Activated CD8-positive, alpha-beta memory T cell treated with anti-CD3 and anti-CD28 coated beads for 36 hours (primary cell): ENCODE data around the gene RPS10. TPM values are rescaled to one million over a fixed set of nuclear protein-coding genes. Genes with fewer than 3 reads are reported as not detected.
"Not testable (repeated sequence)": the region's sequence is repeated elsewhere in the genome, so short reads cannot be mapped to it uniquely, and the experiment has no call there.

ENCODE experiments used
- CTCF ChIA-PET: fragments of 350-600 bp; sonication (Branson Sonifier 250); formaldehyde crosslinking; loops from one replicate; lab custom pipeline; 2021; ENCODE audit warnings: antibody characterized with exemption; lab: Charles Lee
- POLR2A ChIA-PET: fragments of 350-600 bp; sonication (Branson Sonifier 250); formaldehyde crosslinking; loops from one replicate; lab custom pipeline; 2021; ENCODE audit warnings: antibody characterized with exemption; lab: Charles Lee
- total RNA-seq, 2 experiments: library from RNA; stranded (reverse); gene quantifications; one replicate each; pipeline ENCODE4 v1.2.3, GENCODE V29; 2021

The RPS10 gene
- total RNA-seq, 2 experiments from 2014 or later = 2,077 to 2,110 TPM

DNA sequence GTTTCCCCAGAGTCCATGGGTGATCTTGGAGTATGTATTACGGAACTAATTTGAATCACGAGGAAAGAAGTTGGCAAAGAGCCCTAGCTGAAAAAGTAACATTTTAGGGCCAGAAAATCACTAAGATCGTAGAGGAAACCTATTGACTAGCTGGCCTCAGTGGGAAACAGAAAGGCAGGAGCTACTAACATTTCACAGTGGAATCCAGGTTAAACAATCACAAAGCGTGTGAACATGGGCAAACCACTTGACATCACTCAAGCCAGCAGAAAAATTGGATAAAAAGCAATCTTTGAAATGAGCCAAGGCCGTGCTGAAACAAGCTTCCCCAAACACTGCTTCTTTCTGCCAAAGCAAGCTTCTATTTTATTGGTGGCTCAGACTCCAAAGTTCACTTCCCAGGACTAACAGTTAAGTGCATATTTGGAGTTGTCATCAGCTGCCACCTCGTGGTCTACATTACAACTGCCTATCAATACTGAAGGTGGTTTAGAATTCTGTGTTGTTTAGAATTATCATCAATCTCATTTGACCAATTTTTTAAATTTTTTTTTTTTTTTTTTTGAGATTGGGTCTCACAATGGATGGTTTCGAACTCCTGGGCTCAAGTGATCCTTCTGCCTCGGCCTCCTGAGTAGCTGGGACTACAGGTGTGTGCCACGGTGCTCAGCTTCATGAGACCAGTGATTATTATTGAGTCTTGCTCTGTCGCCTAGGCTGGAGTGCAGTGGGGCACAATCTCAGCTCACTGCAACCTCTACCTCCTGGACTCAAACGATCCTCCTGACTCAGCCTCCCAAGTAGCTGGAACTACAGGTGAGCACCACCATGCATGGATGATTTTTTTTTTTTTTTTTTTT is 10.6 kb downstream of the RPS10 start:
- ChIA-PET CTCF (interaction anchor here (0.7 to 4.9 kb wide), 7 partner anchors 10 to 251 kb away, joined by 3 to 32 read pairs (median 6); partner anchors contain the start of genes RPS10 and SMIM29), POLR2A (interaction anchor here (0.5 to 1.6 kb wide), 7 partner anchors 12 to 1057 kb away, joined by 3 to 6 read pairs (median 4); partner anchors contain the start of gene SMIM29)

GRCh38 chr6:34412643-34413214 is 13.1 kb downstream of the RPS10 start:
- ChIA-PET POLR2A (no interaction called here), CTCF (no interaction called here)

GRCh38 chr6:34412016-34412415 is 13.9 kb downstream of the RPS10 start:
- CTCF ChIA-PET = no interaction called here
- POLR2A ChIA-PET = no interaction called here

GRCh38 chr6:34407915-34408314 is 18.0 kb downstream of the RPS10 start:
- POLR2A ChIA-PET = not testable (repeated sequence)
- CTCF ChIA-PET = interaction anchor here (0.8 kb wide), 1 partner anchor 12 kb away, joined by 3 read pairs; no protein-coding TSS in a partner anchor

GRCh38 chr6:34396518-34396917 is 29.4 kb downstream of the RPS10 start:
- CTCF ChIA-PET = no interaction called here
- POLR2A ChIA-PET = no interaction called here

DNA sequence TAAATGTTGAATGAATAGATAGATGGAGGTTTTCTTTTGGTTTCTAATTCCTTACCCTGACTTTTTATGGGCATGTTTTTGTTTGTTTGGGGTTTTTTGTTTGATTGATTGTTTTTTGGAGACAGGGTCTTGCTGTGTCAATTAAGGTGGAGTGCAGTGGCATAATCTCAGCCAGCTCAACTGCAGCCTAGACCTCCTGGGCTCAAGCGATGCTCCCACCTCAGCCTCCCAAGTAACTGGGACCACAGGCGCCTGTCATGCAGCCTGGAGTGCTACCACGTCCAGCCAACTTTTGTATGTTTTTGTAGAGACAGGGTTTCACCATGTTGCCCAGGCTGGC is 31.9 kb downstream of the RPS10 start:
- CTCF ChIA-PET = interaction anchor here (1.7 kb wide), 1 partner anchor 150 kb away, joined by 3 read pairs; no protein-coding TSS in a partner anchor
- POLR2A ChIA-PET = no interaction called here

DNA sequence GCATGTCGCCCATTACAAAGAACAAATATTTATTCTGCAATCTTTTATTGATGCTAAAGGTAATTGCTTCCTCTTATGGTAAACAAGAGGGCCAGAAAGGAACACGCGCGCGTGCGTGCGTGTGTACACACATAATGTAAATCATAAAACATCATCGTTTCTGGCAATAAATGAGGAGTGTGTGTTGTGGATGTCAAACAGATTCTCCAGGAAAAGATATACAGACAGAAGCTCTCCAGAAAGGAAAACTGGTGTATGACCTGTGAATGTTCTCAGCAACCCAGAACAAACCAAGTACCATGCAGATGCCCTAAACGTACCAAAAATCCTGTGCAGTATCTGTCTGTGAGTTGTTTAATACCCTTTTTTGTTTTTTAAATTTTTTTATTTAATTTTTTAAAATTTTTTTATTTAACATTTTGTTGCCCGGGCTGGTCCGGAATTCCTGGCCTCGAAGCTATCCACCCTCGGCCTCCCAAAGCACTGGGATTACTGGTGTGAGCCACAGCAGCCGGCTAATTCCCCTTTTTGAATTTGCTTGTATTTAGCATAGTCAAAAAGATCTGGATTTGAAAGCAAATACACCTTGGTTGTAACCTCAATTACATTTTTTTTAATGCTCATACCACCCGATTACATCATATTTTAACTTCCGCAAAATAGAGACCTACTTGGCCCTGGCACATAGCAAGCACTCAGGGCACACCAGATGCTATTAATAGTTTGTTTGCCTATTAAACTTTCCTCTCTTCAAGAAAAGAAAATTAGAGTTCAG is 32.5 kb downstream of the RPS10 start:
- POLR2A ChIA-PET = interaction anchor here (0.6 to 1.0 kb wide), 4 partner anchors 28 to 157 kb away, joined by 3 to 4 read pairs (median 3); partner anchors contain the start of gene HMGA1
- CTCF ChIA-PET = interaction anchor here (0.6 to 1.7 kb wide), 3 partner anchors 8 to 150 kb away, joined by 3 to 6 read pairs (median 3); partner anchors contain the start of gene SMIM29

GRCh38 chr6:34392497-34393190 is 33.2 kb downstream of the RPS10 start, which contains the start of gene NUDT3:
TSS of gene NUDT3 (minus strand) at chr6:34392669. CDS start at chr6:34392362, 307 bp downstream.
- ChIA-PET CTCF (interaction anchor here (1.1 to 1.7 kb wide), 3 partner anchors 30 to 149 kb away, joined by 3 to 6 read pairs (median 4); partner anchors contain the start of gene SMIM29), POLR2A (interaction anchor here (0.6 to 1.0 kb wide), 6 partner anchors 29 to 197 kb away, joined by 3 to 4 read pairs (median 3); partner anchors contain the start of gene HMGA1)

DNA sequence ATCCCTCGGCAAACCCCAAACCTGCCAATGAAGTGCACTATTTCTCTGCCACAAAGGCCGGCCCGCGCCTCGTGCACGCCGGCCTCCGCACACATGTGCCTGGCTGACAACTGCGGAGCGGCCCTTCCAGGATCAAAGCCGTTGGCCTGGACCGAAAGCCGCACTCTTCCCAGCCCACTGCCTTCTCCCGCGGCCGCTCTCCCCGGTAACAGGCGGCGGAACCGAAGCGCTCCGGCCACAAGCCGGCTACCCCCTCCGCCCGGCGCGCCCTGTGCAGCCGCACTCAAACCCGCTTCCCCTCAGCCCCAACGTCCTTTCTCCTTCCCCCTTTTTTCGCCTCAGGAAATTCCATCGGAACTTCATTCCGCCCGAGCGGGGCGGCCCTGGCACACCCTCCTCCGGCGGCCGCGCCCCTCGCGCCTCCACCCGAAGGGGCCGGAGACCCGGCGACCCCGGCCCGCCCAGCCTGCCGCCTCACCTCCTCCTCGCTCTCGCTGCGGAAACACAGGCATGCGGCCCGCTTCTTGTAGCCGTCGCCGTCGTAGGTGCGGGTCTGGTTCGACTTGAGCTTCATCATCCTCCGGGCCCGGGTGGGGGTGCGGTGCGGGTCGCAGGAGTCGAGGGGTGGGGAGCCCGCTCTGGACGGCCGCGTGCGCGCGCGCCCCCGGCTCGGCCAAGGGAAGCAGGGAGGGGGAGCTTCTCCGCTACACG is 33.9 kb downstream of the RPS10 start:
- CTCF ChIA-PET = interaction anchor here (1.1 to 1.7 kb wide), 2 partner anchors 31 to 142 kb away, joined by 4 to 6 read pairs; partner anchors contain the start of gene SMIM29
- POLR2A ChIA-PET = interaction anchor here (1.0 to 1.2 kb wide), 3 partner anchors 122 to 196 kb away, joined by 3 to 6 read pairs (median 3); partner anchors contain the start of gene HMGA1

- POLR2A ChIA-PET = interaction anchor here (0.6 to 1.2 kb wide), 2 partner anchors 155 to 680 kb away, joined by 3 to 6 read pairs; partner anchors contain the start of genes HMGA1 and UQCC2
These were observed 34.4 kb downstream of the RPS10 start for GRCh38 chr6:34391473-34391785.

GRCh38 chr6:34390531-34391472 is 35.1 kb downstream of the RPS10 start:
- ChIA-PET POLR2A (interaction anchor here (0.6 to 1.8 kb wide), 5 partner anchors 33 to 1297 kb away, joined by 3 to 6 read pairs (median 3); partner anchors contain the start of genes HMGA1 and UQCC2), CTCF (no interaction called here)

More at GRCh38 chr6:34391473-34391785, 34.4 kb downstream of the RPS10 start:
- CTCF ChIA-PET = no interaction called here

DNA sequence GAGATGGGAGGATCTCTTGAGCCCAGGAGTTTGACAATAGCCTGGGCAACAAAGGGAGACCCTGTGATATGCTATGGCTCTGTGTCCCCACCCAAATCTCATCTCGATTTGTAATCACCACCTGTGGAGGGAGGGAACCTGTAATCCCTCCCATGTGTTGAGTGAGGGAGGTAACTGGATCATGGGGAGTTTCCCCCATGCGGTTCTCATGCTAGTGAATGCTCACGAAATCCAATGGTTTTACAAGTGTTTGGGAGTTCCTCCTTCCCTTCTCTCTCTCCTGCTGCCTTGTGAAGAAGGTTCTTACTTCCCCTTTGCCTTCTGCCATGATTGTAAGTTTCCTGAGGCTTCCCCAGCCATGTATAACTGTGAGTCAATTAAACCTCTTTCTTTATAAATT is 36.8 kb downstream of the RPS10 start:
- CTCF ChIA-PET = interaction anchor here (0.7 kb wide), 1 partner anchor 211 kb away, joined by 3 read pairs; no protein-coding TSS in a partner anchor
- POLR2A ChIA-PET = interaction anchor here (1.8 kb wide), 1 partner anchor 139 kb away, joined by 5 read pairs; no protein-coding TSS in a partner anchor

DNA sequence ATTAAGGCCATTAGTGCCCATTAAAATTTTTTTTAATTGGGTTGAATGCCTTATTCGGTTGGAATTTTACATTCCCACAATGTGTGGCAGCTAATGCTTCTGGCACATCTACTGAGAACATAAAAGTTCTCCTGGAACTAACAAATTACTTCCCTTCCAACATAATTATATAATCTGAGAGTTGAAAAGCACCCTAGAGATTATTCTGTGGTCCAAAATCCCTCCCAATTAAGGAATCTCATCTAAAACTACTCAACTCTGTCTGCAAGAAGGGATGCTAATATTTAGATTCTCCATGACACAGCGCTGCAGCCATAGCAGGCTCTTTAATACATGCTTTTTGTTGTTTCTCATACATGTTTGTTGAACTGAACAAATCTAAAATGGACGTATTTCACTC is 37.4 kb downstream of the RPS10 start:
- POLR2A ChIA-PET = no interaction called here
- CTCF ChIA-PET = no interaction called here

DNA sequence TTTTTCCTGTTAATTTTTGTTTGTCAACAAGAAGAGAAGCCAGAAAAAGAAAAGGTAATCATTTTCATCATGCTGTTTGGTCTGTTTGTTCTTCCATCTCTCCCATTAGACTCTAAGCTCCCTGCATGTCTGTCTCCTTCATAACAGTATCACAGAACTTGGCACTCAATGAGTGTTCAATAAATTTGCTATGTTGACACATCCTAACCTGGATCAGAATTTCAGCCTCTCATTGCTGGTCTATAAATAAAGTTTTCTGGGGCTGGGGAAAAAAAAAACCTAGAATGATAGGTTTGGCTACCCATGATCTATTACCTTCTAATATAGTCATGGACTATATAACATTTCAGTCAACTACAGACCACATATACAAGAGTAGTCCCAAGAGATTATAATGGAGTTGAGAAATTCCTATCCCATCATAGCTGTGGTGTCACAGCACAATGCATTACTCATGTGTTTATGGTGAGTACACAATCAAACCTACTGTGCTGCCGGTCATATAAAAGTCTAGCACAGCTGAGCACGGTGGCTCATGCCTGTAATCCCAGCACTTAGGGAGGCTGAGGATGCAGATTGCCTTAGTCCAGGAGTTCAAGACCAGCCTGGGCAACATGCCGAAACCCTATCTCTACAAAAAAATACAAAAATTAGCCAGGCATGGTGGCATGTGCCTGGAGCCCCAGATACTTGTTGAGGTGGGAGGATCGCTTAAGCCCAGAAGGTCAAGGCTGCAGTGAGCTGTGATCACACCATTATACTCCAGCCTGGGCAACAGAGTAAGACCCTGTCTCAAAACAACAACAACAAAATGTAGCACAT is 39.3 kb downstream of the RPS10 start:
- POLR2A ChIA-PET = interaction anchor here (0.6 kb wide), 1 partner anchor 34 kb away, joined by 5 read pairs; no protein-coding TSS in a partner anchor
- CTCF ChIA-PET = no interaction called here

GRCh38 chr6:34385793-34386195 is 40.1 kb downstream of the RPS10 start:
- POLR2A ChIA-PET = interaction anchor here (0.6 to 0.7 kb wide), 2 partner anchors 35 to 707 kb away, joined by 3 to 5 read pairs; no protein-coding TSS in a partner anchor
- CTCF ChIA-PET = no interaction called here
